Neural cell (in vitro differentiated cells): ENCODE data around the gene FNDC1.

Experiments
- EP300 ChIP-seq: fragments of 450-650 bp; conservative IDR thresholded peaks from 2 replicates; pipeline ENCODE4 v1.6.1; 2014; ENCODE audit warnings: antibody characterized with exemption, mild to moderate bottlenecking, moderate library complexity; ENCODE audit not compliant: poor library complexity, severe bottlenecking
- EZH2 ChIP-seq: fragments of 200-600, 300-800 bp; shearing (Covaris generic), sonication (generic); IDR thresholded peaks from 2 replicates; pipeline ENCODE4 v1.6.1; 2014; ENCODE audit warnings: antibody characterized with exemption, low read length, borderline replicate concordance, mild to moderate bottlenecking; ENCODE audit not compliant: insufficient read depth, poor library complexity, severe bottlenecking
- MXI1 ChIP-seq: fragments of 450-650 bp; conservative IDR thresholded peaks from 2 replicates; pipeline ENCODE4 v1.6.1; 2014; ENCODE audit warnings: antibody characterized with exemption, mild to moderate bottlenecking; ENCODE audit not compliant: poor library complexity, severe bottlenecking
- POLR2AphosphoS5 ChIP-seq: IDR thresholded peaks from 2 replicates; pipeline ENCODE4 v1.6.1; 2012
- RAD21 ChIP-seq: fragments of 450-650 bp; conservative IDR thresholded peaks from 2 replicates; pipeline ENCODE4 v1.6.1; 2014; ENCODE audit warnings: antibody characterized with exemption, mild to moderate bottlenecking, moderate library complexity
- REST ChIP-seq: IDR thresholded peaks from 2 replicates; pipeline ENCODE4 v1.6.1; 2012; ENCODE audit warnings: borderline replicate concordance
- TAF1 ChIP-seq: IDR thresholded peaks from 2 replicates; pipeline ENCODE4 v1.6.1; 2012; ENCODE audit warnings: low read depth
- TF ChIP-seq, protein P1 (sequence below): fragments of 450-650 bp; IDR thresholded peaks from 2 replicates; pipeline ENCODE4 v1.5.1; 2014; ENCODE audit warnings: antibody characterized with exemption, mild to moderate bottlenecking, moderate library complexity; ENCODE audit not compliant: poor library complexity, severe bottlenecking

DNA sequence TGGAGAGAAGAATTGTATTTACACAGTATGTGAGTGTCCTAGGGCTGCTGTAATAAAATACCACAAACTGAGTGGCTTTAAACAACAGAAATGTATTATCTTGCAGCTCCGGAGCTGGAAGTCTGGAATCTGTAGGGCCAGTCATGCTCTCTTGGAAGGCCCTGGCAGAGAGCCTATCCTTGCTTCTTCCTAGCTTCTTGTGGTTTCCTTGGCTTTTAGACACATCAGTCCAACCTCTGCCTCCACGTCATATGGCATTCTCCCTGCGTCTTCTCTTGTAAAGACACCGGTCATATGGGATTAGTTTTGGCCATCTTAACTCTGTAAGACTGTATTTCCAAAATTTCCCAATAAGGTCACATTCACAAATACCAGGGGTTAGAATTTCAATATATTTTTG is 10.8 kb downstream of the FNDC1 start:
- TF ChIP-seq, protein P1, sequence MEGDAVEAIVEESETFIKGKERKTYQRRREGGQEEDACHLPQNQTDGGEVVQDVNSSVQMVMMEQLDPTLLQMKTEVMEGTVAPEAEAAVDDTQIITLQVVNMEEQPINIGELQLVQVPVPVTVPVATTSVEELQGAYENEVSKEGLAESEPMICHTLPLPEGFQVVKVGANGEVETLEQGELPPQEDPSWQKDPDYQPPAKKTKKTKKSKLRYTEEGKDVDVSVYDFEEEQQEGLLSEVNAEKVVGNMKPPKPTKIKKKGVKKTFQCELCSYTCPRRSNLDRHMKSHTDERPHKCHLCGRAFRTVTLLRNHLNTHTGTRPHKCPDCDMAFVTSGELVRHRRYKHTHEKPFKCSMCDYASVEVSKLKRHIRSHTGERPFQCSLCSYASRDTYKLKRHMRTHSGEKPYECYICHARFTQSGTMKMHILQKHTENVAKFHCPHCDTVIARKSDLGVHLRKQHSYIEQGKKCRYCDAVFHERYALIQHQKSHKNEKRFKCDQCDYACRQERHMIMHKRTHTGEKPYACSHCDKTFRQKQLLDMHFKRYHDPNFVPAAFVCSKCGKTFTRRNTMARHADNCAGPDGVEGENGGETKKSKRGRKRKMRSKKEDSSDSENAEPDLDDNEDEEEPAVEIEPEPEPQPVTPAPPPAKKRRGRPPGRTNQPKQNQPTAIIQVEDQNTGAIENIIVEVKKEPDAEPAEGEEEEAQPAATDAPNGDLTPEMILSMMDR = no peak
- TF ChIP-seq REST (no peak), TAF1 (no peak), EZH2 (no peak), POLR2AphosphoS5 (no peak), RAD21 (no peak), EP300 (no peak), MXI1 (no peak)
